Tibial nerve (tissue), 4 donors: ENCODE results near the gene B4GALNT1.

ENCODE experiments used
- EP300 ChIP-seq, 2 donors: sonication (generic); formaldehyde crosslinking; IDR thresholded peaks; one replicate each; pipeline ENCODE4 v1.6.1; 2017; ENCODE audit warnings: antibody characterized with exemption in 2 of 2, mild to moderate bottlenecking in 1 of 2
- TF ChIP-seq, protein P1 (sequence below), 5 experiments: fragments of 200-600 bp in 3 of 5; fragments of 450-650 bp in 2 of 5; sonication (generic) in 3 of 5; IDR thresholded peaks; one replicate each; pipeline ENCODE4 v1.5.1; 2016 to 2019; ENCODE audit warnings: antibody characterized with exemption in 5 of 5, mild to moderate bottlenecking in 3 of 5, moderate library complexity in 2 of 5

DNA sequence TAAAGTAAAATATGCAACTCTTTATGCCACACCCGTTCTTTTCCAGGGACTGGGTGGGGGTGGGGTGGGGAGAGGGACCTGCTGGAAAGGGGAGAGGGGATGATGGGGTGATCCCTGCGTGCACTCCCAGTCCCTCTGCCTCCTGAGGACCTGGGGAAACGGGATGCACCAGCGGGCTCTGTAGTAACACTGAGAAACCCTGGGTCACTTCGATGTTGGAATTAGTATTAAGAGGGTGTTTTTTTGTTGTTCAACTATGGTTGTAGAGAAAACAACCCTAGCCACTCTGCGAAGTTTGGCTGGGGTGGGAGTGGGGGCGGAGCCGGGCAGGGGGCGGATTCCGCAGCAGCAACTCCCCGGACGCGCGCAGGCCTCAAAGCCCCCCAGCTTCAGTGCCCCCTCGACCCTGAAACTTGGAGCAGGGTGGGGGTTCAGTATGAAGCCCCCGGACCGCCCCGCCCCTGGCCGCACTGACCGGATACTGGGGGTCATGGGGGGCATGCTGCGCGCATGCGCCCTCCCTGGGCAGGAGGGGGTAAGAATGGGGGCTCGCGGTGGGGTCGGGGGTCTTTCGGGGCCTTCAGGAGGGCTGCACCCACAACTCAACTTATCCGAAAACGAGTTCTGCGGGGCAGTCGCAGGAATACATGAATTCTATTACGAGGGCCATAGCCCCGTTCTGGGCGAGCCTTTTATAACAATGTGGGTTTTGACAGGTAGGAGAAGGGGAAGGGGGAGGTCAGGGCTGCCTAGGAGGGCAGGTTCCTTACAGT is 23.0 kb downstream of the B4GALNT1 start:
- TF ChIP-seq, protein P1, sequence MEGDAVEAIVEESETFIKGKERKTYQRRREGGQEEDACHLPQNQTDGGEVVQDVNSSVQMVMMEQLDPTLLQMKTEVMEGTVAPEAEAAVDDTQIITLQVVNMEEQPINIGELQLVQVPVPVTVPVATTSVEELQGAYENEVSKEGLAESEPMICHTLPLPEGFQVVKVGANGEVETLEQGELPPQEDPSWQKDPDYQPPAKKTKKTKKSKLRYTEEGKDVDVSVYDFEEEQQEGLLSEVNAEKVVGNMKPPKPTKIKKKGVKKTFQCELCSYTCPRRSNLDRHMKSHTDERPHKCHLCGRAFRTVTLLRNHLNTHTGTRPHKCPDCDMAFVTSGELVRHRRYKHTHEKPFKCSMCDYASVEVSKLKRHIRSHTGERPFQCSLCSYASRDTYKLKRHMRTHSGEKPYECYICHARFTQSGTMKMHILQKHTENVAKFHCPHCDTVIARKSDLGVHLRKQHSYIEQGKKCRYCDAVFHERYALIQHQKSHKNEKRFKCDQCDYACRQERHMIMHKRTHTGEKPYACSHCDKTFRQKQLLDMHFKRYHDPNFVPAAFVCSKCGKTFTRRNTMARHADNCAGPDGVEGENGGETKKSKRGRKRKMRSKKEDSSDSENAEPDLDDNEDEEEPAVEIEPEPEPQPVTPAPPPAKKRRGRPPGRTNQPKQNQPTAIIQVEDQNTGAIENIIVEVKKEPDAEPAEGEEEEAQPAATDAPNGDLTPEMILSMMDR (IDR thresholded peaks at IDR 0.05) = no peak
- TF ChIP-seq EP300 (IDR thresholded peaks at IDR 0.05) = no peak
